ENCODE measurements around the gene GDPD5. TPM values are rescaled to one million over a fixed set of nuclear protein-coding genes. Genes with fewer than 3 reads are reported as not detected.

GDPD5 gene
- total RNA-seq, 2 donors from 2014 or later, result 3.0 to 8.6 TPM

- no peak overlapping the region for H3K27ac Mint-ChIP-seq
- no peaks in the 10 kb centered on the region for H3K27me3 ChIP-seq (ENCODE audit: control insufficient read depth, insufficient read depth, low read length, poor library complexity, severe bottlenecking)
- no peak overlapping the region for H3K27ac ChIP-seq (ENCODE audit: low read depth, low read length)
- no peaks in the 10 kb centered on the region for H3K9me3 ChIP-seq (ENCODE audit: control insufficient read depth, low read length)
- no peaks in the 10 kb centered on the region for H3K27me3 Mint-ChIP-seq (ENCODE audit: insufficient read depth)
- H3K4me1 ChIP-seq (ENCODE audit: control insufficient read depth, insufficient read depth, low read length), result peaks cover 9% of the 10 kb centered on the region
- peaks cover 18% of the 10 kb centered on the region for H3K4me1 Mint-ChIP-seq
- no peaks in the 10 kb centered on the region for H3K9me3 Mint-ChIP-seq
- H3K4me3 ChIP-seq (ENCODE audit: low read length), result no peak overlapping the region
- H3K36me3 Mint-ChIP-seq (ENCODE audit: low read depth), result no peaks in the 10 kb centered on the region
- no peak for DNase-seq
- H3K4me3 Mint-ChIP-seq, result no peak overlapping the region
- TF ChIP-seq CTCF (conservative IDR thresholded peaks at IDR 0.05), result no peak
- no peak overlapping the region for H3K9ac ChIP-seq (ENCODE audit: extremely low read depth, low read length, poor library complexity, severe bottlenecking)
- 92 to 100% methylated on average over 1 of the region's 1 CpG for WGBS, 2 experiments (ENCODE audit: insufficient coverage in 1 of 2, insufficient read length in 1 of 2)
- H3K36me3 ChIP-seq (ENCODE audit: control insufficient read depth, insufficient read depth, low read length), result no peaks in the 10 kb centered on the region
Measured at GRCh38 chr11:75533896-75534258, 8.1 kb upstream of the GDPD5 start.

GRCh38 chr11:75532200-75533048, 6.7 kb upstream of the GDPD5 start:
- Histone ChIP-seq H3K4me1 (ENCODE audit: control insufficient read depth, insufficient read depth, low read length) (peaks cover 2% of the 10 kb centered on the region), H3K27me3 (ENCODE audit: control insufficient read depth, insufficient read depth, low read length, poor library complexity, severe bottlenecking) (no peaks in the 10 kb centered on the region), H3K9ac (ENCODE audit: extremely low read depth, low read length, poor library complexity, severe bottlenecking) (no peak overlapping the region), H3K36me3 (ENCODE audit: control insufficient read depth, insufficient read depth, low read length) (no peaks in the 10 kb centered on the region), H3K9me3 (ENCODE audit: control insufficient read depth, low read length) (no peaks in the 10 kb centered on the region), H3K4me3 (ENCODE audit: low read length) (no peak overlapping the region), H3K27ac (ENCODE audit: low read depth, low read length) (no peak overlapping the region)
- H3K36me3 Mint-ChIP-seq (ENCODE audit: low read depth), result no peaks in the 10 kb centered on the region
- H3K4me3 Mint-ChIP-seq, result no peak overlapping the region
- WGBS, 2 experiments (ENCODE audit: insufficient coverage in 1 of 2, insufficient read length in 1 of 2), result 48 to 61% methylated on average over 3 to 6 of the region's 7 CpGs
- DNase-seq, result peak; percentile 94
- peak; percentile 98 for TF ChIP-seq CTCF (conservative IDR thresholded peaks at IDR 0.05)
- no peaks in the 10 kb centered on the region for H3K9me3 Mint-ChIP-seq
- H3K4me1 Mint-ChIP-seq, result peaks cover 5% of the 10 kb centered on the region
- peaks cover 2% of the 10 kb centered on the region for H3K27me3 Mint-ChIP-seq (ENCODE audit: insufficient read depth)
- H3K27ac Mint-ChIP-seq, result peak overlapping the region; percentile 46

GRCh38 chr11:75531325-75531724, 5.6 kb upstream of the GDPD5 start:
- Mint-ChIP-seq H3K36me3 (ENCODE audit: low read depth) (no peaks in the 10 kb centered on the region), H3K4me3 (no peak overlapping the region), H3K27me3 (ENCODE audit: insufficient read depth) (peaks cover 7% of the 10 kb centered on the region), H3K27ac (no peak overlapping the region), H3K9me3 (no peaks in the 10 kb centered on the region), H3K4me1 (peaks cover 4% of the 10 kb centered on the region)
- TF ChIP-seq CTCF (conservative IDR thresholded peaks at IDR 0.05), result no peak
- Histone ChIP-seq H3K27me3 (ENCODE audit: control insufficient read depth, insufficient read depth, low read length, poor library complexity, severe bottlenecking) (no peaks in the 10 kb centered on the region), H3K27ac (ENCODE audit: low read depth, low read length) (no peak overlapping the region), H3K4me1 (ENCODE audit: control insufficient read depth, insufficient read depth, low read length) (peaks cover 2% of the 10 kb centered on the region), H3K4me3 (ENCODE audit: low read length) (no peak overlapping the region), H3K36me3 (ENCODE audit: control insufficient read depth, insufficient read depth, low read length) (no peaks in the 10 kb centered on the region), H3K9ac (ENCODE audit: extremely low read depth, low read length, poor library complexity, severe bottlenecking) (no peak overlapping the region), H3K9me3 (ENCODE audit: control insufficient read depth, low read length) (no peaks in the 10 kb centered on the region)
- 67 to 77% methylated on average over 2 to 4 of the region's 4 CpGs for WGBS, 2 experiments (ENCODE audit: insufficient coverage in 1 of 2, insufficient read length in 1 of 2)
- no peak for DNase-seq
